Measurements from ENCODE around the gene SIX5. TPM values are rescaled to one million over a fixed set of nuclear protein-coding genes. Genes with fewer than 3 reads are reported as not detected.

SIX5 gene
- total and polyA plus RNA-seq, 2 experiments from 2014 or later = 15.6 to 17.0 TPM

- Histone ChIP-seq H3K79me2 (peaks cover 35% of the 10 kb centered on the region), H3K36me3 (replicated peaks; ENCODE audit: insufficient read depth, low read depth) (no peaks in the 10 kb centered on the region), H2AFZ (no peak overlapping the region), H3K9me3 (ENCODE audit: low read depth) (no peaks in the 10 kb centered on the region), H3K27ac (no peak overlapping the region), H3K4me2 (no peak overlapping the region), H3K9me2 (replicated peaks; ENCODE audit: insufficient read depth) (no peaks in the 10 kb centered on the region), H4K20me1 (ENCODE audit: insufficient read depth, poor library complexity, severe bottlenecking) (peaks cover 5% of the 10 kb centered on the region), H3K4me3 (no peak overlapping the region), H3K27me3 (no peaks in the 10 kb centered on the region), H3K4me1 (ENCODE audit: insufficient read depth) (peaks cover 2% of the 10 kb centered on the region)
- TF ChIP-seq EZH2 (IDR thresholded peaks at IDR 0.05; ENCODE audit: borderline replicate concordance) (no peak), CTCF (IDR thresholded peaks at IDR 0.05; ENCODE audit: poor library complexity) (no peak), EZH2phosphoT487 (IDR thresholded peaks at IDR 0.05; ENCODE audit: low read depth, severe bottlenecking, unreplicated experiment) (no peak)
- no peak for DNase-seq (ENCODE audit: low spot score)
- WGBS (ENCODE audit: low lambda C conversion rate, missing lambda C conversion rate) = 97% methylated on average over 15 of the region's 15 CpGs
These were observed 20.2 kb upstream of the SIX5 start for GRCh38 chr19:45789035-45789786.

- H4K20me1 ChIP-seq (ENCODE audit: insufficient read depth, poor library complexity, severe bottlenecking) = peaks cover 1% of the 10 kb centered on the region
- H3K36me3 ChIP-seq (replicated peaks; ENCODE audit: insufficient read depth, low read depth) = no peaks in the 10 kb centered on the region
These were observed 17.5 kb upstream of the SIX5 start for GRCh38 chr19:45786533-45786894.

GRCh38 chr19:45785781-45786532 is 16.9 kb upstream of the SIX5 start:
- H3K9me2 ChIP-seq (replicated peaks; ENCODE audit: insufficient read depth) = no peaks in the 10 kb centered on the region
- TF ChIP-seq CTCF (IDR thresholded peaks at IDR 0.05; ENCODE audit: poor library complexity) (no peak), EZH2phosphoT487 (IDR thresholded peaks at IDR 0.05; ENCODE audit: low read depth, severe bottlenecking, unreplicated experiment) (no peak), EZH2 (IDR thresholded peaks at IDR 0.05; ENCODE audit: borderline replicate concordance) (no peak)
- no peak overlapping the region for H3K4me2 ChIP-seq
- H3K79me2 ChIP-seq = peaks cover 22% of the 10 kb centered on the region
- H3K4me1 ChIP-seq (ENCODE audit: insufficient read depth) = peaks cover 29% of the 10 kb centered on the region
- no peak for DNase-seq (ENCODE audit: low spot score)
- H4K20me1 ChIP-seq (ENCODE audit: insufficient read depth, poor library complexity, severe bottlenecking) = no peaks in the 10 kb centered on the region
- WGBS (ENCODE audit: low lambda C conversion rate, missing lambda C conversion rate) = 96% methylated on average over 48 of the region's 57 CpGs
- H3K27me3 ChIP-seq = no peaks in the 10 kb centered on the region
- H3K36me3 ChIP-seq (replicated peaks; ENCODE audit: insufficient read depth, low read depth) = no peaks in the 10 kb centered on the region
- no peak overlapping the region for H3K27ac ChIP-seq
- no peaks in the 10 kb centered on the region for H3K9me3 ChIP-seq (ENCODE audit: low read depth)
- no peak overlapping the region for H2AFZ ChIP-seq
- no peak overlapping the region for H3K4me3 ChIP-seq

More at GRCh38 chr19:45786533-45786894, 17.5 kb upstream of the SIX5 start:
- WGBS (ENCODE audit: low lambda C conversion rate, missing lambda C conversion rate) = 98% methylated on average over 19 of the region's 21 CpGs
- no peak for DNase-seq (ENCODE audit: low spot score)
- Histone ChIP-seq H3K27ac (no peak overlapping the region), H3K79me2 (peaks cover 28% of the 10 kb centered on the region), H3K9me2 (replicated peaks; ENCODE audit: insufficient read depth) (no peaks in the 10 kb centered on the region), H3K4me3 (no peak overlapping the region), H3K4me2 (no peak overlapping the region), H2AFZ (no peak overlapping the region), H3K4me1 (ENCODE audit: insufficient read depth) (peaks cover 28% of the 10 kb centered on the region), H3K9me3 (ENCODE audit: low read depth) (no peaks in the 10 kb centered on the region), H3K27me3 (no peaks in the 10 kb centered on the region)
- TF ChIP-seq EZH2phosphoT487 (IDR thresholded peaks at IDR 0.05; ENCODE audit: low read depth, severe bottlenecking, unreplicated experiment) = no peak
- no peak for TF ChIP-seq EZH2 (IDR thresholded peaks at IDR 0.05; ENCODE audit: borderline replicate concordance)
- TF ChIP-seq CTCF (IDR thresholded peaks at IDR 0.05; ENCODE audit: poor library complexity) = no peak

All from hepatocyte (in vitro differentiated cells).